Peyer's patch (tissue), 4 donors: ENCODE results near the gene PGLYRP1. TPM values are rescaled to one million over a fixed set of nuclear protein-coding genes. Genes with fewer than 3 reads are reported as not detected.

Experiments used
- DNase-seq, 3 donors: peaks; one replicate each; pipeline ENCODE4 v3.0.0-alpha.2; 2017 to 2019
- H3K27ac ChIP-seq, 4 donors: fragments of 200-600 bp; sonication (generic); one replicate each; pipeline ENCODE4 v1.5.1; 2016 to 2019
- H3K27me3 ChIP-seq, 2 donors: fragments of 200-600 bp; sonication (generic); one replicate each; pipeline ENCODE4 v1.5.1; 2019
- H3K36me3 ChIP-seq, 3 donors: fragments of 200-600 bp; sonication (generic); one replicate each; pipeline ENCODE4 v1.5.1; 2016 to 2019
- H3K4me1 ChIP-seq, 4 donors: fragments of 200-600 bp; sonication (generic); one replicate each; pipeline ENCODE4 v1.5.1; 2016 to 2019
- H3K4me3 ChIP-seq, 4 donors: fragments of 200-600 bp; sonication (generic); 1 replicate in 3 of 4; 2 replicates in 1 of 4; pipeline ENCODE4 v1.5.1; 2016 to 2019; ENCODE audit warnings: mild to moderate bottlenecking in 1 of 4
- H3K9me3 ChIP-seq, 4 donors: fragments of 200-600 bp; sonication (generic); one replicate each; pipeline ENCODE4 v1.5.1; 2016 to 2019; ENCODE audit warnings: mild to moderate bottlenecking in 1 of 4
- POLR2A ChIP-seq, 2 donors: fragments of 450-650 bp; IDR thresholded peaks; one replicate each; pipeline ENCODE4 v1.5.1; 2017; ENCODE audit warnings: antibody characterized with exemption in 2 of 2, mild to moderate bottlenecking in 2 of 2, moderate library complexity in 2 of 2
- total RNA-seq, 4 donors: library from RNA; depleted of rRNA; stranded (reverse); fragments of >200 nt; gene quantifications; one replicate each; pipeline ENCODE4 v1.1.0, GENCODE V29; 2016
- TF ChIP-seq, protein P1 (sequence below), 6 experiments: fragments of 450-650 bp in 4 of 6; fragments of 200-600 bp in 2 of 6; sonication (generic) in 1 of 6; IDR thresholded peaks; one replicate each; pipeline ENCODE4 v1.5.1; 2017 to 2019; ENCODE audit warnings: antibody characterized with exemption in 6 of 6, mild to moderate bottlenecking in 3 of 6, moderate library complexity in 1 of 6

Gene PGLYRP1
- total RNA-seq, 4 donors from 2014 or later, result not detected

DNA sequence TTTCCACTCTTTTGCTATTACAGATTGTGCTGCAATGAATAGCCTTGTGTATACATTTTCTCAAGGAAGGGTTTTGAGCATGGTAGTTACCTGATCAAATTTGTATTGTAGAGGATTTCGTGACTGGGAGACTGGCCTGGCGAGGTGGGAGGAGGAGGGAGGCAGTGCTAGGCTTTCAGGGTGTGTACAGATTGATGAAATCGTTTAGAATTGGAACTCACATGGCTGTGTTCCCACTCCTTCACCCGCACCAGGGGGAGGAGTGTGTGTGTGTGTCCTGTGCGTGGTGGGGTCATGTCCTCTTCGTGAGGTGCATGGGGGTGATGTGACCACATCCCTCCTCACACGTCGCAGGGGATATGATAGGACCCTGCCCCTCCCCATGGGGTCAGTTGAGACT, 8.3 kb downstream of the PGLYRP1 start:
- no peaks in the 10 kb centered on the region for H3K36me3 ChIP-seq
- H3K27me3 ChIP-seq, result peaks cover 0 to 12% of the 10 kb centered on the region in 2 donors
- no peak for TF ChIP-seq POLR2A (IDR thresholded peaks at IDR 0.05)
- TF ChIP-seq, protein P1, sequence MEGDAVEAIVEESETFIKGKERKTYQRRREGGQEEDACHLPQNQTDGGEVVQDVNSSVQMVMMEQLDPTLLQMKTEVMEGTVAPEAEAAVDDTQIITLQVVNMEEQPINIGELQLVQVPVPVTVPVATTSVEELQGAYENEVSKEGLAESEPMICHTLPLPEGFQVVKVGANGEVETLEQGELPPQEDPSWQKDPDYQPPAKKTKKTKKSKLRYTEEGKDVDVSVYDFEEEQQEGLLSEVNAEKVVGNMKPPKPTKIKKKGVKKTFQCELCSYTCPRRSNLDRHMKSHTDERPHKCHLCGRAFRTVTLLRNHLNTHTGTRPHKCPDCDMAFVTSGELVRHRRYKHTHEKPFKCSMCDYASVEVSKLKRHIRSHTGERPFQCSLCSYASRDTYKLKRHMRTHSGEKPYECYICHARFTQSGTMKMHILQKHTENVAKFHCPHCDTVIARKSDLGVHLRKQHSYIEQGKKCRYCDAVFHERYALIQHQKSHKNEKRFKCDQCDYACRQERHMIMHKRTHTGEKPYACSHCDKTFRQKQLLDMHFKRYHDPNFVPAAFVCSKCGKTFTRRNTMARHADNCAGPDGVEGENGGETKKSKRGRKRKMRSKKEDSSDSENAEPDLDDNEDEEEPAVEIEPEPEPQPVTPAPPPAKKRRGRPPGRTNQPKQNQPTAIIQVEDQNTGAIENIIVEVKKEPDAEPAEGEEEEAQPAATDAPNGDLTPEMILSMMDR (IDR thresholded peaks at IDR 0.05), result no peak
- H3K4me3 ChIP-seq, result peak overlapping the region in 2 of 4 donors; percentile 50 to 59
- no peak for DNase-seq
- peaks cover 0 to 23% (median 13%) of the 10 kb centered on the region in 4 donors for H3K4me1 ChIP-seq
- no peak overlapping the region for H3K27ac ChIP-seq
- no peaks in the 10 kb centered on the region for H3K9me3 ChIP-seq

DNA sequence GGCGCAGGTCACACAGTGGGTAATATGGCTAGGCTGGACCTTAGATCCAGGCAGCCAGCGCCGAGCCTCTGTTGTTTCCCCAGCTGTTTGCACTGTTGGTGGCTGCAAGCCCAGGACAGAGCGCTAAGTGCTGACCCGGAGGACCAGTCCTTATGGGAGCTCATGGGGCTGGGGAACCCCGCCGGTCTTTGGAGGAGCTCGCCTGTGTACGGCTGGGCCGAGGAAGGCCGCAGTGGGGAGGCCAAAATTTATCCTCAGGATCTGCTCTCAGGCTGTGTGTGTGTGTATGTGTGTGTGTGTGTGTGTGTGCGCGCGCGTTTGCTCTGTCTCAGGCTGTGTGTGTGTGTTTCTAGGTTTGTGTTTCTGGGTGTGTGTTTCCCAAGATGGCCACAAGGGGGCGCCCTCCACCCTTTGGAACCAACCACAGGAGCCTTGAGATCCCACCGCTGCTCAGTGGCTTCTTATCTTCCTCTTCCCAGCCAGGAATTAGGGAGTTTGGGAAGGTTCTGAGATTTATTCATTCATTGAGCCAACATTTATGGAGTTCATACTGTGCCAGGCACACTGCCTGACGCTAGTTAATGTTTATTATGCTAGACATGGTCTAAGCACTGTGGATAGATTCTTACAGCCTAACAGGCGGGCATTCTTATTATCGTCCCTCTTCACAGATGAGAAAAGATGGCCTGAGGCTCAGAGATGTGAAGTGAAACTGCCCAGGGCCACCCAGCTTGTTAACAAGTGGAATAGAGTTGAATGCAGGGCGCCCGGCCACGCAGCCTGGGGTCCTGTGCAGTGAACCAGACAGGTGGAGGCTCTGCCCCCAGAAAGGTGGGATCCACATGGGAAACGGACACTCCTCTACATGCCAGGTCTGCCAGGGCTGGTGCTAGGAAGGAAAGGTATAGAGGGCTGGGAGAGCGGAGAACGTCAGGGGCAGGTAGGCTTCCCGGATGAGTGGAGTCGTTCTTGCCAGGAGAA, 13.0 kb downstream of the PGLYRP1 start:
- TF ChIP-seq, protein P1 (IDR thresholded peaks at IDR 0.05), result peak; percentile 67 to 88 (median 78)
- TF ChIP-seq POLR2A (IDR thresholded peaks at IDR 0.05), result no peak
- Histone ChIP-seq H3K36me3 (no peaks in the 10 kb centered on the region), H3K9me3 (no peaks in the 10 kb centered on the region), H3K27me3 (peaks cover 0 to 4% of the 10 kb centered on the region in 2 donors), H3K4me1 (peaks cover 0 to 9% (median 1%) of the 10 kb centered on the region in 4 donors), H3K27ac (no peak overlapping the region), H3K4me3 (no peak overlapping the region)
- peak; percentile 46 to 84 (median 81) for DNase-seq

DNA sequence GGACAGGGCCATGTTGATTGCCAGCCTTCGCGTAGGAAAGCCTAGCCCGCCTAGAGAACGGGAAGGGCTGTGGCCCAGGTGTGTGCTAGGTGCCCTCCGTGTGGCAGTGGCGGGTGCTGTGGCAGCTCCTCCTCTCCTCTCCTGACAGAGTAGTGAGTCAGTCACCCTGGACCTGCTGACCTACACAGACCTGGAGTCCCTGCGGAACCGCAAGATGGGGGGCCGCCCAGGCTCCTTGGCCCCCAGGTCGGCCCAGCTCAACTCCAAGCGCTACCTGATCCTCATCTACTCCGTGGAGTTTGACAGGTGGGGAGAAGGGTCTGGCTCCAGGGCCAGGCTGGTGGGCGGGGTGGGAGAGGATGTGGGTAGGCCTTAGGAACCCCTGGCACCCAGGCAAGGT, 16.4 kb downstream of the PGLYRP1 start:
- Histone ChIP-seq H3K4me1 (peaks cover 0 to 4% (median 0%) of the 10 kb centered on the region in 4 donors), H3K36me3 (no peaks in the 10 kb centered on the region), H3K9me3 (no peaks in the 10 kb centered on the region), H3K27ac (no peak overlapping the region), H3K4me3 (no peak overlapping the region), H3K27me3 (no peaks in the 10 kb centered on the region)
- no peak for DNase-seq
- TF ChIP-seq POLR2A (IDR thresholded peaks at IDR 0.05), result no peak
- TF ChIP-seq, protein P1 (IDR thresholded peaks at IDR 0.05), result no peak

DNA sequence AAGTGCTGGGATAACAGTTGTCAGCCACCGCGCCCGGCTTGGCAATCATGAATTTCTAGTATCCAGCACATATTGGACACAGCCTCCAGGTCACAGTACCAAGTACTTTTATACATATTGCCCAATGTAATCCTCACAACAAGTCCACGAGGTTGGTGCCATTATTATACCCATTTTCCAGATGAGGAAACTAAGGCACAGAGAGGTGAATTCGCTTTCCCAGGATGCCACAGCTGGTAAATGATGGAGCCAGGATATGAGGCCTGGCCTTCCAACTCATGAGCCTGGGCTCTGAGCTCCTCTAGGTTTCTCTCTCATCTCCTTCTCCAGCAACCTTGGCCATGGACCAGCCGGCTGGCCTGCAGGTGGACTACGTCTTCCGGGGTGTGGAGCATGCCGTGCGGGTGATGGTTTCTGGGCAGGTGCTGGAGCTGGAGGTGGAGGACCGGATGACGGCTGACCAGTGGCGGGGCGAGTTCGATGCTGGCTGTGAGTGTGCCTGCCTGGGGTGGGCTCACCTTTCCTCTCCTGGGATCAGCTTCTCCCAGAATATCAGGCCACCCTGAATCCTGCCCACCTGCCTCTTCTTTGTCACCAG, 20.1 kb downstream of the PGLYRP1 start:
- Histone ChIP-seq H3K9me3 (no peaks in the 10 kb centered on the region), H3K27ac (no peak overlapping the region), H3K4me3 (no peak overlapping the region), H3K4me1 (peaks cover 0 to 12% (median 7%) of the 10 kb centered on the region in 4 donors), H3K27me3 (no peaks in the 10 kb centered on the region), H3K36me3 (no peaks in the 10 kb centered on the region)
- TF ChIP-seq, protein P1 (IDR thresholded peaks at IDR 0.05), result no peak
- no peak for DNase-seq

DNA sequence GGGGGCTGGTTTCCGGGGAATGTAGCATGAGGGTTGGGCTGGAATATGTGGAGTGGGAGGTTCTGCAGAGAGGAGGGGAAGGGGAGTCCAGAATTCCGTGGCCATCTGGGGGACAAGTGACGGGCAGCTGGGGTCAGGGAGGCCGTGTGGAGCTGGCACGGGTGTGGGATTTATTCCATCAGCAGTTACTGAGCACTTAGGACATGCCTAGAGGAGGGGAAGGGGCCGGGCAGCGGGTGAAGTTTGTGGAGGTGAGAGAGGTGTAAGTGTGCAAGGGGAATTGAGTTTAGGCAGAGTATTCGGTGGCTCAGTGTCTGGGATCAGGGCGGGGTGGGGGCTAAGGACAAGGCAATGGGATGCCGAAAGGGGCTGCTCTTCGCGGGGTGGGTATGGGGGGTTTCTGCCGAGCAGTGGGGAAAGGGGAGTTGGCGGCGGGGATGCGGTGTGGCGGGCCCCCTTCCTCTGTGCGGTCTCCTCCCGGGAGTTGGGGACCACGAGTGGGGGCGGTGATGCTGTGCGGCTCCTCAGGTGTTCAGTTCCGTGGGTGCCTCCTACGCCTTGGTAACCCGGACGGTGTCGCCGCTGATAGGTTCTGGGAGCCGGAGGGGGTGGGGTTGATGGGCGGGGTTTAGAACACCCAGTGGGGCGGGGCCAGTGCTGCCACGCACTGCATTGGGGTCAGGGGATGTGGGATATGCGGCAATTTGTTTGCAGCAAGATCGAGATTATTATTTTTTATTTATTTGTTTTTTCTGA, 22.2 kb downstream of the PGLYRP1 start:
- H3K4me1 ChIP-seq, result peaks cover 0 to 17% (median 8%) of the 10 kb centered on the region in 4 donors
- no peak for TF ChIP-seq POLR2A (IDR thresholded peaks at IDR 0.05)
- TF ChIP-seq, protein P1 (IDR thresholded peaks at IDR 0.05), result no peak
- no peaks in the 10 kb centered on the region for H3K36me3 ChIP-seq
- no peak overlapping the region for H3K27ac ChIP-seq
- H3K27me3 ChIP-seq, result no peaks in the 10 kb centered on the region
- H3K4me3 ChIP-seq, result peak overlapping the region in 3 of 4 donors; percentile 20 to 41 (median 27)
- no peaks in the 10 kb centered on the region for H3K9me3 ChIP-seq
- peak; percentile 74 to 87 (median 83) for DNase-seq
